Embryonic facial prominence (tissue), 1 donor: ENCODE measurements around the gene OR5C1.
"Not testable (repeated sequence)": the region's sequence is repeated elsewhere in the genome, so short reads cannot be mapped to it uniquely, and the experiment has no call there.

Experiments
- DNase-seq: peaks from one replicate; pipeline ENCODE4 v3.0.0-alpha.2; 2016; ENCODE audit errors: extremely low spot score

Gene OR5C1

GRCh38 chr9:122810306-122810946 is 21.7 kb downstream of the OR5C1 start:
- DNase-seq, result peak; percentile 56

GRCh38 chr9:122812736-122813135 is 24.0 kb downstream of the OR5C1 start:
- no peak for DNase-seq

GRCh38 chr9:122814545-122814944 is 25.8 kb downstream of the OR5C1 start:
- DNase-seq, result no peak

GRCh38 chr9:122815544-122815943 is 26.8 kb downstream of the OR5C1 start:
- DNase-seq, result no peak

- DNase-seq, result no peak
Measured at GRCh38 chr9:122816163-122816867, 27.6 kb downstream of the OR5C1 start.

GRCh38 chr9:122819326-122819725 is 30.6 kb downstream of the OR5C1 start:
- no peak for DNase-seq

- DNase-seq, result no peak
Measured at GRCh38 chr9:122819791-122820489, 31.2 kb downstream of the OR5C1 start.

GRCh38 chr9:122820490-122820845 is 31.7 kb downstream of the OR5C1 start:
- no peak for DNase-seq

GRCh38 chr9:122821278-122821943 is 32.7 kb downstream of the OR5C1 start:
- no peak for DNase-seq

- DNase-seq, result no peak
Measured at GRCh38 chr9:122822056-122822455, 33.3 kb downstream of the OR5C1 start.

- DNase-seq, result no peak
Measured at GRCh38 chr9:122822938-122823337, 34.2 kb downstream of the OR5C1 start.

- DNase-seq, result no peak
Measured at GRCh38 chr9:122827761-122828093, 39.0 kb downstream of the OR5C1 start.

- not testable (repeated sequence) for DNase-seq
Measured at GRCh38 chr9:122828965-122829284, 40.2 kb downstream of the OR5C1 start.

GRCh38 chr9:122832194-122832593 is 43.5 kb downstream of the OR5C1 start:
- DNase-seq, result no peak

- DNase-seq, result no peak
Measured at GRCh38 chr9:122835313-122835731, 46.6 kb downstream of the OR5C1 start.

GRCh38 chr9:122837266-122837850 is 48.6 kb downstream of the OR5C1 start:
- DNase-seq, result no peak

GRCh38 chr9:122838441-122838840 is 49.7 kb downstream of the OR5C1 start:
- not testable (repeated sequence) for DNase-seq
